HG02885 (cell line): ENCODE data around the gene EIF4G3.
"Not testable (repeated sequence)": the region's sequence is repeated elsewhere in the genome, so short reads cannot be mapped to it uniquely, and the experiment has no call there.

Experiments used
- ATAC-seq: cut with Tn5 transposase; IDR thresholded peaks from one replicate; pipeline ENCODE4 v1.9.1; 2021; ENCODE audit warnings: mild to moderate bottlenecking; ENCODE audit not compliant: unreplicated experiment, poor library complexity

The EIF4G3 gene

GRCh38 chr1:21176586-21177555 is at the start of gene EIF4G3:
Gene EIF4G3, minus strand, starts transcription at chr1:21176897. Its CDS starts 174,155 bp downstream, at chr1:21002742.
- peak; percentile 89 for ATAC-seq

GRCh38 chr1:21225065-21225464 is 48.4 kb upstream of the EIF4G3 start:
- ATAC-seq = no peak

- no peak for ATAC-seq
Measured at GRCh38 chr1:21220815-21221214, 44.1 kb upstream of the EIF4G3 start.

GRCh38 chr1:21219674-21220073 is 43.0 kb upstream of the EIF4G3 start:
- no peak for ATAC-seq

- ATAC-seq = no peak
Measured at GRCh38 chr1:21217812-21218596, 41.3 kb upstream of the EIF4G3 start.

- ATAC-seq = no peak
Measured at GRCh38 chr1:21216835-21217811, 40.4 kb upstream of the EIF4G3 start.

- ATAC-seq = no peak
Measured at GRCh38 chr1:21212126-21212525, 35.4 kb upstream of the EIF4G3 start.

GRCh38 chr1:21208137-21208700 is 31.5 kb upstream of the EIF4G3 start:
- ATAC-seq = not testable (repeated sequence)

- ATAC-seq = no peak
Measured at GRCh38 chr1:21206117-21206516, 29.4 kb upstream of the EIF4G3 start.

DNA sequence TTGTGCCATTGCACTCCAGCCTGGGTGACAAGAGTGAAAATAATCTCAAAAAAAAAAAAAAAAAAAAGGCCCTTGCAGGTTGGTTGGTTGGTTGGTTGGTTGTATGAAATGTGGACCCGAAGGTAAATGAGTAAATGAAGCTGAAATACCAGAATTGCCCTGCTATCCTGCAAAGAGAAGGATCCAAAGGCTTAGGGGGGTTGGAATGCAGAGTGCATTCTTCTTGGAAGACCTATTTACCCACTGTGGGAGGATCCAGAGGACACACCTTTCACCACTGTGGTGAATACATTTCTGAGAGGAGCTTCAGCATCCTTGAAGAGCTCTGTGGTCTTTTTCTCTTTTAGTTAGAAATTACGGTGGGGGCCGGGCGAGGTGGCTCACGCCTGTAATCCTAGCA is 28.7 kb upstream of the EIF4G3 start:
- no peak for ATAC-seq

- ATAC-seq = no peak
Measured at GRCh38 chr1:21201650-21202049, 25.0 kb upstream of the EIF4G3 start.

DNA sequence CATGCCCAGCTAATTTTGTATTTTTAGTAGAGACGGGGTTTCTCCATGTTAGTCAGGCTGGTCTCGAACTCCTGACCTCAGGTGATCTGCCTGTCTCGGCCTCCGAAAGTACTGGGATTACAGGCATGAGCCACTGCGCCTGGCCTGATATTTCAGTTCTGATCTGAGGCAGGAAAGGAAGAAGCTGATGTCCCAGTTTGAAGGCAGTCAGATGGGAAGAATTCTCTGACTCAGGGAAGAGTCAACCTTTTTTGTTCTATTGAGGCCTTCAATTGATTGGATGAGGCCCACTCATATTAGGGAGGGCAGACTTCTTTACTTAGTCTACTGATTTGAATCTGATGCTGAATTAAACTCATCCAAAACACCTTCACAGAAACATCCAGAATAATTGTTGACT is 24.5 kb upstream of the EIF4G3 start:
- ATAC-seq = not testable (repeated sequence)

GRCh38 chr1:21200767-21201166 is 24.1 kb upstream of the EIF4G3 start:
- no peak for ATAC-seq

GRCh38 chr1:21198929-21199328 is 22.2 kb upstream of the EIF4G3 start:
- ATAC-seq = no peak

GRCh38 chr1:21192871-21193270 is 16.2 kb upstream of the EIF4G3 start:
- ATAC-seq = no peak

DNA sequence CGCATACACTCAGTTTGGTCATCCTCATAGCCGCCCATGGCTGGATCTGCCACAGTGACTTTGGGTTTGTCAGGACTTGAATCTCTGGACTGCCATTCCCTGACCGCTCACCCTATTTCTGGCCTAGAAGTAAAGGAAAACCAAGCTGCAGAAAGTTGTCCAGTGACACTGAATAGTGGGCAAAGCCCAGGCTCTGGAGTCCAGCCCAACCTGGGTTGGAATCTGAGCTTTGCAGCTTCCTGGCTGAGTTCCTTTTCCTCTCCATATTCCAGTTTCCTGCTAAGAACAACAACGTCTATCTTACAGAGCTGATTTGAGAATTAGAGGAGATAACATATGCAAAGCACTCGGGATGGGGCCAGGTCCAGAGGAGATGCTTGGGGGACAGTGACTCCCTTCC is 15.6 kb upstream of the EIF4G3 start:
- no peak for ATAC-seq

- ATAC-seq = not testable (repeated sequence)
Measured at GRCh38 chr1:21190771-21191170, 14.1 kb upstream of the EIF4G3 start.

- no peak for ATAC-seq
Measured at GRCh38 chr1:21189906-21190500, 13.3 kb upstream of the EIF4G3 start.

DNA sequence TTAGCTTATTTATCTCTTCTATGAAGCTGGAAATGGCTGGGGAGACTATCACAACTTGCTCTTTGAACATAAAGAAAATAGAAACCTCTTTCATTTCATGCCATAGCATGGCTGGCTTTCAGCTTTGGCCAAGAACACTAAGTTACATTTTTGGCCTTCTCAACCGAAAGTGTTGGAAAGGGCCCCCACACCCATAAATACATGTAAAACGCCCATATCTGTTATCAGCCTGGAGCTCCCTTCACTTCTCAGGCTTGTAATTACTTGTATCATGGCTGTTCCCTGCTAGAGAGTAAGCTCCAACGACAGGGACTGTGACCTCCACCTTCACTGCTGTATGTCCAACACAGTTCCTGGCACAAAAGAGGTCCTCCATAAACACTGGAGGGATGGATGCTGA is 12.7 kb upstream of the EIF4G3 start:
- no peak for ATAC-seq
